ENCODE results near the gene LRMDA. TPM values are rescaled to one million over a fixed set of nuclear protein-coding genes. Genes with fewer than 3 reads are reported as not detected.

LRMDA gene
- total RNA-seq, 5 donors from 2014 or later (not counting 1 experiment from before 2014, with no cell fraction given) = 0.30 to 1.2 TPM; not detected in 3

- H3K36me3 ChIP-seq (ENCODE audit: control insufficient read depth in 2 of 2, extremely low read depth in 1 of 2, insufficient read depth in 1 of 2, low read length in 1 of 2) = no peaks in the 10 kb centered on the region
- H3K27me3 Mint-ChIP-seq = peaks cover 4 to 8% of the 10 kb centered on the region in 2 donors
- POLR2A ChIA-PET = no interaction called here
Measured at GRCh38 chr10:75650648-75651047, 219.2 kb downstream of the LRMDA start.

GRCh38 chr10:75651417-75651816, 220.0 kb downstream of the LRMDA start:
- DNase-seq (no peak), ATAC-seq (replicated peaks in 1 of 4) (no peak)
- ChIA-PET CTCF (no interaction called here), POLR2A (no interaction called here)
- H3K36me3 ChIP-seq (ENCODE audit: control insufficient read depth in 2 of 2, extremely low read depth in 1 of 2, insufficient read depth in 1 of 2, low read length in 1 of 2) = no peaks in the 10 kb centered on the region
- H3K27me3 ChIP-seq (replicated peaks in 1 of 2; ENCODE audit: control insufficient read depth in 2 of 2, extremely low read depth in 1 of 2, insufficient read depth in 2 of 2, low read length in 1 of 2) = peaks cover 0 to 6% of the 10 kb centered on the region in 2 experiments
- Mint-ChIP-seq H3K4me3 (no peak overlapping the region), H3K27ac (no peak overlapping the region), H3K4me1 (no peaks in the 10 kb centered on the region), H3K27me3 (peaks cover 8 to 10% of the 10 kb centered on the region in 2 donors), H3K36me3 (no peaks in the 10 kb centered on the region), H3K9me3 (peaks cover 0 to 5% (median 0%) of the 10 kb centered on the region in 3 donors)
- no peak overlapping the region for H3K4me3 ChIP-seq (ENCODE audit: control insufficient read depth in 1 of 2, extremely low read depth in 1 of 2, low read length in 1 of 2)
- no peak overlapping the region for H3K27ac ChIP-seq (ENCODE audit: low read length)
- no peaks in the 10 kb centered on the region for H3K9me3 ChIP-seq
- no CpG with 5 or more reads among the region's 2 CpGs for WGBS (ENCODE audit: insufficient coverage)
- H3K4me1 ChIP-seq (ENCODE audit: control insufficient read depth in 1 of 2, extremely low read depth in 1 of 2, insufficient read depth in 2 of 2, low read length in 2 of 2) = no peaks in the 10 kb centered on the region

More at GRCh38 chr10:75650648-75651047, 219.2 kb downstream of the LRMDA start:
- Histone ChIP-seq H3K4me3 (ENCODE audit: control insufficient read depth in 1 of 2, extremely low read depth in 1 of 2, low read length in 1 of 2) (no peak overlapping the region), H3K9me3 (no peaks in the 10 kb centered on the region), H3K27me3 (replicated peaks in 1 of 2; ENCODE audit: control insufficient read depth in 2 of 2, extremely low read depth in 1 of 2, insufficient read depth in 2 of 2, low read length in 1 of 2) (peaks cover 0 to 5% of the 10 kb centered on the region in 2 experiments), H3K27ac (ENCODE audit: low read length) (no peak overlapping the region), H3K4me1 (ENCODE audit: control insufficient read depth in 1 of 2, extremely low read depth in 1 of 2, insufficient read depth in 2 of 2, low read length in 2 of 2) (no peaks in the 10 kb centered on the region)
- DNase-seq (no peak), ATAC-seq (replicated peaks in 1 of 4) (no peak)
- peaks cover 0 to 5% (median 0%) of the 10 kb centered on the region in 3 donors for H3K9me3 Mint-ChIP-seq
- CTCF ChIA-PET = no interaction called here
- H3K27ac Mint-ChIP-seq = no peak overlapping the region
- no peaks in the 10 kb centered on the region for H3K4me1 Mint-ChIP-seq
- no peaks in the 10 kb centered on the region for H3K36me3 Mint-ChIP-seq
- no peak overlapping the region for H3K4me3 Mint-ChIP-seq
- WGBS (ENCODE audit: insufficient coverage) = no CpG with 5 or more reads among the region's 4 CpGs

GRCh38 chr10:75652146-75652740, 220.8 kb downstream of the LRMDA start:
- H3K27me3 ChIP-seq (replicated peaks in 1 of 2; ENCODE audit: control insufficient read depth in 2 of 2, extremely low read depth in 1 of 2, insufficient read depth in 2 of 2, low read length in 1 of 2) = peaks cover 0 to 6% of the 10 kb centered on the region in 2 experiments
- H3K9me3 Mint-ChIP-seq = peaks cover 0 to 5% (median 0%) of the 10 kb centered on the region in 3 donors
- ChIA-PET POLR2A (no interaction called here), CTCF (no interaction called here)
- H3K4me1 ChIP-seq (ENCODE audit: control insufficient read depth in 1 of 2, extremely low read depth in 1 of 2, insufficient read depth in 2 of 2, low read length in 2 of 2) = no peaks in the 10 kb centered on the region
- no peaks in the 10 kb centered on the region for H3K4me1 Mint-ChIP-seq
- no peaks in the 10 kb centered on the region for H3K36me3 ChIP-seq (ENCODE audit: control insufficient read depth in 2 of 2, extremely low read depth in 1 of 2, insufficient read depth in 1 of 2, low read length in 1 of 2)
- H3K9me3 ChIP-seq = no peaks in the 10 kb centered on the region
- H3K4me3 Mint-ChIP-seq = no peak overlapping the region
- H3K27me3 Mint-ChIP-seq = peaks cover 10 to 16% of the 10 kb centered on the region in 2 donors
- H3K27ac Mint-ChIP-seq = no peak overlapping the region
- H3K27ac ChIP-seq (ENCODE audit: low read length) = no peak overlapping the region
- H3K36me3 Mint-ChIP-seq = no peaks in the 10 kb centered on the region
- WGBS (ENCODE audit: insufficient coverage) = 90% methylated on average over 3 of the region's 5 CpGs
- ATAC-seq (replicated peaks in 1 of 4) (no peak), DNase-seq (no peak)
- H3K4me3 ChIP-seq (ENCODE audit: control insufficient read depth in 1 of 2, extremely low read depth in 1 of 2, low read length in 1 of 2) = no peak overlapping the region

- Mint-ChIP-seq H3K27ac (no peak overlapping the region), H3K27me3 (peaks cover 14 to 20% of the 10 kb centered on the region in 2 donors), H3K4me3 (no peak overlapping the region), H3K36me3 (no peaks in the 10 kb centered on the region), H3K9me3 (peaks cover 0 to 5% (median 0%) of the 10 kb centered on the region in 3 donors), H3K4me1 (no peaks in the 10 kb centered on the region)
- POLR2A ChIA-PET = no interaction called here
- Histone ChIP-seq H3K27me3 (replicated peaks in 1 of 2; ENCODE audit: control insufficient read depth in 2 of 2, extremely low read depth in 1 of 2, insufficient read depth in 2 of 2, low read length in 1 of 2) (peaks cover 0 to 8% of the 10 kb centered on the region in 2 experiments), H3K36me3 (ENCODE audit: control insufficient read depth in 2 of 2, extremely low read depth in 1 of 2, insufficient read depth in 1 of 2, low read length in 1 of 2) (no peaks in the 10 kb centered on the region), H3K4me3 (ENCODE audit: control insufficient read depth in 1 of 2, extremely low read depth in 1 of 2, low read length in 1 of 2) (no peak overlapping the region), H3K4me1 (ENCODE audit: control insufficient read depth in 1 of 2, extremely low read depth in 1 of 2, insufficient read depth in 2 of 2, low read length in 2 of 2) (no peaks in the 10 kb centered on the region), H3K27ac (ENCODE audit: low read length) (no peak overlapping the region), H3K9me3 (no peaks in the 10 kb centered on the region)
- DNase-seq (no peak), ATAC-seq (replicated peaks in 1 of 4) (no peak)
- CTCF ChIA-PET = no interaction called here
- WGBS (ENCODE audit: insufficient coverage) = 85% methylated on average over 6 of the region's 8 CpGs
Measured at GRCh38 chr10:75653761-75654160, 222.3 kb downstream of the LRMDA start.

- H3K27me3 ChIP-seq (replicated peaks in 1 of 2; ENCODE audit: control insufficient read depth in 2 of 2, extremely low read depth in 1 of 2, insufficient read depth in 2 of 2, low read length in 1 of 2) = peaks cover 0 to 10% of the 10 kb centered on the region in 2 experiments
- peaks cover 0 to 5% (median 0%) of the 10 kb centered on the region in 3 donors for H3K9me3 Mint-ChIP-seq
- H3K4me1 Mint-ChIP-seq = no peaks in the 10 kb centered on the region
- H3K9me3 ChIP-seq = no peaks in the 10 kb centered on the region
- H3K4me3 Mint-ChIP-seq = no peak overlapping the region
- no peak overlapping the region for H3K27ac Mint-ChIP-seq
- no peak overlapping the region for H3K4me3 ChIP-seq (ENCODE audit: control insufficient read depth in 1 of 2, extremely low read depth in 1 of 2, low read length in 1 of 2)
- CTCF ChIA-PET = no interaction called here
- WGBS (ENCODE audit: insufficient coverage) = no CpG with 5 or more reads among the region's 1 CpG
- ATAC-seq (replicated peaks in 1 of 4) (no peak), DNase-seq (no peak)
- H3K36me3 ChIP-seq (ENCODE audit: control insufficient read depth in 2 of 2, extremely low read depth in 1 of 2, insufficient read depth in 1 of 2, low read length in 1 of 2) = no peaks in the 10 kb centered on the region
- no peaks in the 10 kb centered on the region for H3K36me3 Mint-ChIP-seq
- POLR2A ChIA-PET = no interaction called here
- H3K27ac ChIP-seq (ENCODE audit: low read length) = no peak overlapping the region
- H3K27me3 Mint-ChIP-seq = peaks cover 15 to 20% of the 10 kb centered on the region in 2 donors
- no peaks in the 10 kb centered on the region for H3K4me1 ChIP-seq (ENCODE audit: control insufficient read depth in 1 of 2, extremely low read depth in 1 of 2, insufficient read depth in 2 of 2, low read length in 2 of 2)
Measured at GRCh38 chr10:75654171-75654771, 222.8 kb downstream of the LRMDA start.

- H3K4me1 Mint-ChIP-seq = no peaks in the 10 kb centered on the region
- H3K27ac ChIP-seq (ENCODE audit: low read length) = no peak overlapping the region
- no peaks in the 10 kb centered on the region for H3K4me1 ChIP-seq (ENCODE audit: control insufficient read depth in 1 of 2, extremely low read depth in 1 of 2, insufficient read depth in 2 of 2, low read length in 2 of 2)
- no peak overlapping the region for H3K4me3 Mint-ChIP-seq
- peaks cover 0 to 10% of the 10 kb centered on the region in 2 experiments for H3K27me3 ChIP-seq (replicated peaks in 1 of 2; ENCODE audit: control insufficient read depth in 2 of 2, extremely low read depth in 1 of 2, insufficient read depth in 2 of 2, low read length in 1 of 2)
- DNase-seq = no peak
- H3K36me3 Mint-ChIP-seq = no peaks in the 10 kb centered on the region
- ChIA-PET CTCF (no interaction called here), POLR2A (no interaction called here)
- WGBS (ENCODE audit: insufficient coverage) = no CpG with 5 or more reads among the region's 6 CpGs
- peaks cover 14 to 20% of the 10 kb centered on the region in 2 donors for H3K27me3 Mint-ChIP-seq
- peaks cover 0 to 5% (median 0%) of the 10 kb centered on the region in 3 donors for H3K9me3 Mint-ChIP-seq
- H3K9me3 ChIP-seq = no peaks in the 10 kb centered on the region
- no peak overlapping the region for H3K27ac Mint-ChIP-seq
- no peak overlapping the region for H3K4me3 ChIP-seq (ENCODE audit: control insufficient read depth in 1 of 2, extremely low read depth in 1 of 2, low read length in 1 of 2)
- ATAC-seq (replicated peaks in 1 of 4) = no peak
- H3K36me3 ChIP-seq (ENCODE audit: control insufficient read depth in 2 of 2, extremely low read depth in 1 of 2, insufficient read depth in 1 of 2, low read length in 1 of 2) = no peaks in the 10 kb centered on the region
Measured at GRCh38 chr10:75654772-75655171, 223.3 kb downstream of the LRMDA start.

Measured in T-cell (primary cell).